ENCODE results near the gene TLE6.
"Not testable (repeated sequence)": the region's sequence is repeated elsewhere in the genome, so short reads cannot be mapped to it uniquely, and the experiment has no call there.

TLE6 gene

GRCh38 chr19:3031607-3031867 lies 54.2 kb downstream of the TLE6 start:
- no peak for DNase-seq

- DNase-seq = no peak
Measured at GRCh38 chr19:3033595-3034405, 56.4 kb downstream of the TLE6 start.

GRCh38 chr19:3034406-3034655 lies 57.0 kb downstream of the TLE6 start:
- DNase-seq = no peak

- DNase-seq = peak; percentile 67
Measured at GRCh38 chr19:3034656-3035541, 57.5 kb downstream of the TLE6 start.

- DNase-seq = peak; percentile 95
Measured at GRCh38 chr19:3035542-3036118, 58.3 kb downstream of the TLE6 start.

- peak; percentile 89 for DNase-seq
Measured at GRCh38 chr19:3036119-3036976, 59.0 kb downstream of the TLE6 start.

GRCh38 chr19:3036977-3037544 lies 59.7 kb downstream of the TLE6 start:
- not testable (repeated sequence) for DNase-seq

- DNase-seq = no peak
Measured at GRCh38 chr19:3038214-3038613, 60.9 kb downstream of the TLE6 start.

GRCh38 chr19:3039125-3039524 lies 61.8 kb downstream of the TLE6 start:
- DNase-seq = no peak

GRCh38 chr19:3039641-3040077 lies 62.3 kb downstream of the TLE6 start:
- DNase-seq = no peak

GRCh38 chr19:3041327-3041726 lies 64.0 kb downstream of the TLE6 start:
- DNase-seq = no peak

GRCh38 chr19:3041761-3042620 lies 64.6 kb downstream of the TLE6 start:
- no peak for DNase-seq

- no peak for DNase-seq
Measured at GRCh38 chr19:3042621-3043267, 65.4 kb downstream of the TLE6 start.
